ENCODE results near the gene ADAMTS10. TPM values are rescaled to one million over a fixed set of nuclear protein-coding genes. Genes with fewer than 3 reads are reported as not detected.

Gene ADAMTS10
- total RNA-seq, 1 experiment from 2014 or later, result not detected

- Histone ChIP-seq H3K9ac (ENCODE audit: low read length) (no peak overlapping the region), H2AFZ (ENCODE audit: low read length) (no peak overlapping the region), H3K27ac (ENCODE audit: low read length) (no peak overlapping the region), H3K36me3 (ENCODE audit: low read depth, low read length) (no peaks in the 10 kb centered on the region), H3F3A (ENCODE audit: low read length, unreplicated experiment) (no peaks in the 10 kb centered on the region), H3K79me2 (ENCODE audit: low read length) (no peaks in the 10 kb centered on the region), H3K9me2 (replicated peaks; ENCODE audit: low read length) (no peaks in the 10 kb centered on the region), H4K20me1 (ENCODE audit: low read length) (no peaks in the 10 kb centered on the region), H3K9me3 (ENCODE audit: low read length) (0 out of 2 replicates have a peak, but pooled peaks cover 8% of the 10 kb centered on the region), H3K4me3 (ENCODE audit: low read length) (no peak overlapping the region), H3K4me2 (ENCODE audit: low read length) (no peak overlapping the region), H3K4me1 (ENCODE audit: insufficient read depth, low read length) (no peaks in the 10 kb centered on the region), H3K27me3 (ENCODE audit: low read length) (peaks cover 46% of the 10 kb centered on the region)
- ChIA-PET CTCF (no interaction called here), POLR2A (ENCODE audit: unreplicated experiment) (no interaction called here)
- BruUV-seq (replicated peaks), result no TSS peak
- ATAC-seq (no peak), DNase-seq (no peak)
- TF ChIP-seq, protein P1, sequence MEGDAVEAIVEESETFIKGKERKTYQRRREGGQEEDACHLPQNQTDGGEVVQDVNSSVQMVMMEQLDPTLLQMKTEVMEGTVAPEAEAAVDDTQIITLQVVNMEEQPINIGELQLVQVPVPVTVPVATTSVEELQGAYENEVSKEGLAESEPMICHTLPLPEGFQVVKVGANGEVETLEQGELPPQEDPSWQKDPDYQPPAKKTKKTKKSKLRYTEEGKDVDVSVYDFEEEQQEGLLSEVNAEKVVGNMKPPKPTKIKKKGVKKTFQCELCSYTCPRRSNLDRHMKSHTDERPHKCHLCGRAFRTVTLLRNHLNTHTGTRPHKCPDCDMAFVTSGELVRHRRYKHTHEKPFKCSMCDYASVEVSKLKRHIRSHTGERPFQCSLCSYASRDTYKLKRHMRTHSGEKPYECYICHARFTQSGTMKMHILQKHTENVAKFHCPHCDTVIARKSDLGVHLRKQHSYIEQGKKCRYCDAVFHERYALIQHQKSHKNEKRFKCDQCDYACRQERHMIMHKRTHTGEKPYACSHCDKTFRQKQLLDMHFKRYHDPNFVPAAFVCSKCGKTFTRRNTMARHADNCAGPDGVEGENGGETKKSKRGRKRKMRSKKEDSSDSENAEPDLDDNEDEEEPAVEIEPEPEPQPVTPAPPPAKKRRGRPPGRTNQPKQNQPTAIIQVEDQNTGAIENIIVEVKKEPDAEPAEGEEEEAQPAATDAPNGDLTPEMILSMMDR (conservative IDR thresholded peaks at IDR 0.05; ENCODE audit: low read depth, low read length), result no peak
- TF ChIP-seq EZH2phosphoT487 (IDR thresholded peaks at IDR 0.05; ENCODE audit: borderline replicate concordance, low read length) (no peak), EZH2 (IDR thresholded peaks at IDR 0.05; ENCODE audit: low read length, unreplicated experiment) (no peak)
- intact Hi-C loops (cut with micrococcal nuclease), result no loop called here
Observed at GRCh38 chr19:8596168-8596567, 14.3 kb downstream of the ADAMTS10 start.

- no peak for ATAC-seq
- no peaks in the 10 kb centered on the region for H3K79me2 ChIP-seq (ENCODE audit: low read length)
Observed at GRCh38 chr19:8595651-8596050, 14.9 kb downstream of the ADAMTS10 start.

GRCh38 chr19:8593931-8594330, 16.6 kb downstream of the ADAMTS10 start:
- H3K4me3 ChIP-seq (ENCODE audit: low read length), result no peak overlapping the region
- H3K79me2 ChIP-seq (ENCODE audit: low read length), result no peaks in the 10 kb centered on the region
- no peaks in the 10 kb centered on the region for H3K9me2 ChIP-seq (replicated peaks; ENCODE audit: low read length)
- ATAC-seq (no peak), DNase-seq (no peak)
- BruUV-seq (replicated peaks), result no TSS peak
- H4K20me1 ChIP-seq (ENCODE audit: low read length), result no peaks in the 10 kb centered on the region
- no peaks in the 10 kb centered on the region for H3F3A ChIP-seq (ENCODE audit: low read length, unreplicated experiment)
- H3K36me3 ChIP-seq (ENCODE audit: low read depth, low read length), result no peaks in the 10 kb centered on the region
- H3K27me3 ChIP-seq (ENCODE audit: low read length), result peaks cover 46% of the 10 kb centered on the region
- no peak overlapping the region for H3K4me2 ChIP-seq (ENCODE audit: low read length)
- no peak overlapping the region for H2AFZ ChIP-seq (ENCODE audit: low read length)
- 0 out of 2 replicates have a peak, but pooled peaks cover 8% of the 10 kb centered on the region for H3K9me3 ChIP-seq (ENCODE audit: low read length)
- intact Hi-C loops (cut with micrococcal nuclease), result no loop called here
- no peak for TF ChIP-seq EZH2 (IDR thresholded peaks at IDR 0.05; ENCODE audit: low read length, unreplicated experiment)
- no peak for TF ChIP-seq EZH2phosphoT487 (IDR thresholded peaks at IDR 0.05; ENCODE audit: borderline replicate concordance, low read length)
- TF ChIP-seq, protein P1 (conservative IDR thresholded peaks at IDR 0.05; ENCODE audit: low read depth, low read length), result peak; percentile 50
- no peaks in the 10 kb centered on the region for H3K4me1 ChIP-seq (ENCODE audit: insufficient read depth, low read length)
- no peak overlapping the region for H3K9ac ChIP-seq (ENCODE audit: low read length)
- CTCF ChIA-PET, result interaction anchor here (1.0 kb wide), 1 partner anchor 13 kb away, joined by 4 read pairs; no protein-coding TSS in a partner anchor
- POLR2A ChIA-PET (ENCODE audit: unreplicated experiment), result no interaction called here
- no peak overlapping the region for H3K27ac ChIP-seq (ENCODE audit: low read length)

More at GRCh38 chr19:8595651-8596050, 14.9 kb downstream of the ADAMTS10 start:
- H3K27ac ChIP-seq (ENCODE audit: low read length), result no peak overlapping the region
- H3K4me2 ChIP-seq (ENCODE audit: low read length), result no peak overlapping the region
- no peaks in the 10 kb centered on the region for H3K9me2 ChIP-seq (replicated peaks; ENCODE audit: low read length)
- BruUV-seq (replicated peaks), result no TSS peak
- DNase-seq, result no peak
- no peaks in the 10 kb centered on the region for H3K4me1 ChIP-seq (ENCODE audit: insufficient read depth, low read length)
- TF ChIP-seq EZH2phosphoT487 (IDR thresholded peaks at IDR 0.05; ENCODE audit: borderline replicate concordance, low read length), result no peak
- no peak for TF ChIP-seq EZH2 (IDR thresholded peaks at IDR 0.05; ENCODE audit: low read length, unreplicated experiment)
- TF ChIP-seq, protein P1 (conservative IDR thresholded peaks at IDR 0.05; ENCODE audit: low read depth, low read length), result no peak
- H4K20me1 ChIP-seq (ENCODE audit: low read length), result no peaks in the 10 kb centered on the region
- H3K27me3 ChIP-seq (ENCODE audit: low read length), result peaks cover 46% of the 10 kb centered on the region
- no peak overlapping the region for H3K4me3 ChIP-seq (ENCODE audit: low read length)
- no peaks in the 10 kb centered on the region for H3K36me3 ChIP-seq (ENCODE audit: low read depth, low read length)
- CTCF ChIA-PET, result no interaction called here
- POLR2A ChIA-PET (ENCODE audit: unreplicated experiment), result no interaction called here
- intact Hi-C loops (cut with micrococcal nuclease), result no loop called here
- no peak overlapping the region for H2AFZ ChIP-seq (ENCODE audit: low read length)
- H3K9ac ChIP-seq (ENCODE audit: low read length), result no peak overlapping the region
- H3K9me3 ChIP-seq (ENCODE audit: low read length), result 0 out of 2 replicates have a peak, but pooled peaks cover 8% of the 10 kb centered on the region
- no peaks in the 10 kb centered on the region for H3F3A ChIP-seq (ENCODE audit: low read length, unreplicated experiment)
